HG03196 (cell line): ENCODE results near the gene B3GNT7.

Experiments used
- ATAC-seq: cut with Tn5 transposase; IDR thresholded peaks from one replicate; pipeline ENCODE4 v1.9.1; 2021; ENCODE audit not compliant: unreplicated experiment

Gene B3GNT7

DNA sequence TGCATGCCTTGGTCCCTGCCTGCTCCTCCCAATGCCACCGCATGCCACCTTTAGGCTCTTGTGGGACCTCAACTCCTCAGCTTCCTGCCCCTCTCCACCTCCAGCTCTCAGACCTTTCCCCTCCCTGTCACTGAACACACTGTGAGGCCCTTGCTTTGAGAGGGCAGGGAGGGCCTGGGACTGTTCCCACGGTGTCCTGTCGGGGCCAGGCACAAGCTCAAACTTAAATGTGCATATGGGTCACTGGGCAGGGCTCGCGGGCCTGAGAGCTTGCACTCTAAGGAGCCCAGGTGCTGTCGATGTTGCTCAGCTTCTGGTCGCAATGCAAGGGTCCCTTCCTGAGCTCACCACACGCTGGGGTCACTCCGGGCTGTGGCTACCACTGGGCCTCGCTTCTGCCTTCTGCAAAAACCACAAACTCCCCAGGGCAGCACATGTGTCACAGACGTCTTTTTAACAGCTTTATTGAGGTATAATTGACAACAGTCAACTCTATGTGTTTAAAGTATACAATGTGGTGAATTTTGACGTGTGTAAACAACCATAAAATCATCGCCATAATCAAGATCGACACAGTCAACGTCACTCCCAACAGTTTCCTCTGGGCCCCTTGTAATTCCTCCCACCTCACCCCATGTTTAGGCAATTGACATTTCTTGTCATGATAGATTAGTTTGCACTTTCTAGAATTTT, 11.9 kb upstream of the B3GNT7 start:
- no peak for ATAC-seq

GRCh38 chr2:231384109-231384435, 11.4 kb upstream of the B3GNT7 start:
- no peak for ATAC-seq

DNA sequence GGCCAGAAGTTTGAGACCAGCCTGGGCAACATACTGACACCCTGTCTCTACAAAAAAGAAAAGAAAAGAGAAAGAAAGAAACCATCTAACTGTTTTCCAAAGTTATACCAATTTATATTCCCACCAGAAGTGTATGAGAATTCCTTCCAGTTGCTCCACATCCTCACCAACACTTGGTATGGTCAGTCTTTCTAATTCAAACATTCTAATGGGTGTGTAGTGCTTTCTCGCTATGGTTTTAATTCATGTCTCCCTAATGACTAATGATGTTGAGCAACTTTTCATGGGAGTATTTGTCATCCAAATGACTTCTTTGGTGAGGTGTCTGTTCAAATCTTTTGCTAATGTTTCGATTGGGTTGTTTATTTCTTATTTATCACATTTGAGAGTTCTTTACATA, 10.5 kb upstream of the B3GNT7 start:
- ATAC-seq: no peak

DNA sequence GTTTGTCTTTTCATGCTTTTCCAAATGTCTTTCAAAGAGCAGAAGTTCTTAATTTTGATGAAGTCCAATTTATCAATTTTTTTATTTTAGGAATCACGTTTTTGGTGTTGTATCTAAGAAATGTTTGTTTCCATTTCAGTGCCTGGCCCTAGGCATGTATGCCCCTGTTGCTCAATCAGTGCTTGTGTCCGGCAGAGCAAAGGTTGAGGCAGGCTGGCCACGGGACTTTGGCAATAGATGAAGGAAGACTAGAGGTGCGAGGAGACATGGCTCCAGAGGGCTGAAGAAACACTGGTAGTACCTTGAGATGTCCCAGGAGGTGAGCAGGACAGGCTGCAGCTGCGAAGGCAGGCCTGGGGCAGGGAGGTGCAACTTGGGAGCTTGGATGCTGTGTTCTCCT, 10.1 kb upstream of the B3GNT7 start:
- ATAC-seq: no peak

GRCh38 chr2:231386446-231386845, 9.1 kb upstream of the B3GNT7 start:
- no peak for ATAC-seq

GRCh38 chr2:231387904-231388724, 7.4 kb upstream of the B3GNT7 start:
- no peak for ATAC-seq

- no peak for ATAC-seq
Measured at GRCh38 chr2:231388725-231389346, 6.7 kb upstream of the B3GNT7 start.

DNA sequence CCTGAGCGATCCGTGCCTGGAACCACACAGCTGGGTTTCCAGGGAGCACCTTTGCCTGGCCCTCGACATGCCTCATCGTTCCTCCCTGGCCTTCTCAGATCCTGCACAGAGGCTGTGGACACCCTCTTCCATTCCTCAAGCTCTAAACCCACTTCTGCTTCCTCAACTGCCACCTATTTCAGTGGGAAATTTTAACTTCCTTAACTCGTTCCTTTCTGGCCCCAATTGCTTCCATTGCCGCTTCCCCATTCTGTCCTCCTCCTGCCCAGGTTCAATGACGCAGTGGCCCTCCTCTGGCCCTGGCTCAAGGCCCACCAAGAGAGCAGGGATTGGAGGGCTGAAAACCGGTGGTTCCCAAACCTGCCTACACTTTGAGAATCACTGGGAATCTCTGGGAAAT, 4.8 kb upstream of the B3GNT7 start:
- no peak for ATAC-seq

DNA sequence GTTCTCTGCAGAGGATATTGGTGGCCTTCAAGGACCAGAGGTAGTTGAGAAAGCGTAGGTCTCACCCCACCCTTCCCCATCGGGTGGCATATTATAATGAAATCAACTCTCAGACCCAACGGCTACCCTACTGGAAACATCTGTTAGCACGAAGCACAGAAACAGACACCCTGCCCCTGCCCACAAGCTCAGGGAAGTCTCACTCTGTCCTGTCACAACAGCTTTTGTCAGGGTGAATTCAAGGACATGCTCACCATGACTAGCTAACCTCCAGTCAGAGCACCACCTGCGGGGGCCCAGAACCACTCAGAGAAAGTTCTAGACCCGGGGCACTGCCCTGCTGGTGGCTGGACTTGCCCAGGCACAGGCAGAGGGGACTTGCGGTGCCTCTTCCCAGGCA, 3.5 kb upstream of the B3GNT7 start:
- ATAC-seq: no peak

- no peak for ATAC-seq
Measured at GRCh38 chr2:231392431-231393148, 2.9 kb upstream of the B3GNT7 start.

DNA sequence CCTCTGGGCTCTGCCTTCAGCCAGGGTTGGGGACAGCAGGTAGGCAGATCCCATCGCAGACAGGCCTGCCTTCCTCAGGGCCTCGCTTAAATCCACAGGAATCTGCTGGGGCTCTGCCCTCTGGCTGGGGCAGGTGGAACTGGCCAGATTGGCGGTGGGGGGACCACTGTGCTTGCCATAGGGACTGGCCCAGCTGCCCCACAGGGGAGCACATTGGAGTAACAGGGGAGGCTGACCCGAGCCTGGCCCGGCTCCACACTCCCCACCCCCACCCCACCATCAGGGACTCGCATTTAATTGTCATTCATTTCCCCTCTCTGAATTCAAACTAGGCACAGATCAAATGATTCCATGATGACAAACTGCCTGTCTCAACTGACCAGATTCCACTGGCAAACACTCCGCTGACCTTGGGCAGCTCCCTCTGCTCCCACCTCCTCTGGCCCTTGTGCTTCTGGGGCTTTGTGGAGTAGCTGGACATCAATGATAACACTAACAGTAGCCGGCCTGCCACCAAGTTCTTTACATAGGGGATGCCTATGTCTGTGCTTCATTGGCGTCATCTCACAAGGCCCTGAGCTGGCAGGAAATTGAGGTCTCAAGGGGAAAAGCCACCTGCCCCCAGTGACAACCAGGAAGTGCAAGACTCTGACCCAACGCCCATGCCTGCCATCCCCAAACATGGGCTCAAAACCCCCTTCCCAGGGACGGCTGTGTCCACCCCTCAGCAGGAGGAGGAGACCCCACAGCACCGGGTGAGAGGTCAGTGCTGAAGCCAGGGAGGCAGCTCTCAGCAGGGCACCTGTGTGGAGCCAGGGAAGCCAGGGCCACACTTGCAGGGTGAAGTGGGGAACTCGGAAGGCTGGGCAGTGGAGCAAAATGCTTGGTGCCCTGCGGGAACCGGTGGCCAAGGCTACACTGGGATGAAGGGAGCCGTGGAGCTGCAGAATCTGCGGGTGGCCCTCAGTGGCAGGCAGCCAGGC, 2.1 kb upstream of the B3GNT7 start:
- ATAC-seq: peak; percentile 42

- ATAC-seq: peak; percentile 38
Measured at GRCh38 chr2:231394211-231395141, 1.0 kb upstream of the B3GNT7 start.

DNA sequence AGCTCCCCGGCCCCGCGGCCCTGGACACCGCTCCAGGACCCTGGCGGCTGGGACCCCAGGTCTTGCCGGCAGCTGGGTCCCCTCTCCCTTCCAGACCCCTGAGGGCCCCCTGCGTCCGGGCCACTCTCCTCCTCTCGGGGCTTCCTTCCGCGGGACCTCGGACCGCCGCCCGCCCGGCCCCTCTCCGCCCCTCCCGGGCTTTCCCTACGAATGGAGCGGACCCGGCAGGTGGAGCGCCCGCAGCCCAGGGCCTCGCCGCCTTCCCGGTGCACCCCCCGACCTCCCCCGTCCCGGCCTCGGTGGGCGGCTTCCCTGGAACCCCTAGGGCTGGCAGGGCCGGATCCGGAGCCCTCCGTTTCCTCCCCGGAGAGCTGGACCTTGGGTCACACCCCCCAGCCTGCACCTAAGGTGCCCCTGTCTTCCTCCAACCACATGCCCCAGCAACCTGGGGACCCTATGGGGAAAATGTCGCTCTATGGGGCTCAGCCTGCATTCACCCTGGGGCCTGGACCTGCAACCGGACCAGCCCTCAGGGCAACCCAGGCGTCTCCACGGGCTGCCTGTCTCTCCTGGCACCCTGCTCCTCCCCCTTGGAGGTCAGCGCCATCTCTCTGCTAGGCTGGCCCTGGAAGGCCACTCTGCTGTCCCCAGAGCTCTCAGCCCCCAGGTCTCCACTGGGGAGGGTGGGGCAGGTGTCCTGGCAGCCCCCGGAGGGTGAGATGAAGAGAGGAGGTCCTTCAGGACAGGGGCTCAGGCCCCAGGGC, 730 bp downstream of the B3GNT7 start:
- no peak for ATAC-seq

GRCh38 chr2:231397011-231397927, 1.8 kb downstream of the B3GNT7 start:
- ATAC-seq: no peak

DNA sequence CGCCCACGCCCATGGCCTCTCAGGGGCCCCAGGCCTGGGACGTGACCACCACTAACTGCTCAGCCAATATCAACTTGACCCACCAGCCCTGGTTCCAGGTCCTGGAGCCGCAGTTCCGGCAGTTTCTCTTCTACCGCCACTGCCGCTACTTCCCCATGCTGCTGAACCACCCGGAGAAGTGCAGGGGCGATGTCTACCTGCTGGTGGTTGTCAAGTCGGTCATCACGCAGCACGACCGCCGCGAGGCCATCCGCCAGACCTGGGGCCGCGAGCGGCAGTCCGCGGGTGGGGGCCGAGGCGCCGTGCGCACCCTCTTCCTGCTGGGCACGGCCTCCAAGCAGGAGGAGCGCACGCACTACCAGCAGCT, 2.4 kb downstream of the B3GNT7 start:
- ATAC-seq: no peak

DNA sequence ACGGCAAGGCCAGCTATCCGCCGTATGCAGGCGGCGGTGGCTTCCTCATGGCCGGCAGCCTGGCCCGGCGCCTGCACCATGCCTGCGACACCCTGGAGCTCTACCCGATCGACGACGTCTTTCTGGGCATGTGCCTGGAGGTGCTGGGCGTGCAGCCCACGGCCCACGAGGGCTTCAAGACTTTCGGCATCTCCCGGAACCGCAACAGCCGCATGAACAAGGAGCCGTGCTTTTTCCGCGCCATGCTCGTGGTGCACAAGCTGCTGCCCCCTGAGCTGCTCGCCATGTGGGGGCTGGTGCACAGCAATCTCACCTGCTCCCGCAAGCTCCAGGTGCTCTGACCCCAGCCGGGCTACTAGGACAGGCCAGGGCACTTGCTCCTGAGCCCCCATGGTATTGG, 3.1 kb downstream of the B3GNT7 start:
- ATAC-seq: no peak

GRCh38 chr2:231399046-231399852, 3.7 kb downstream of the B3GNT7 start:
- ATAC-seq: no peak
